ENCODE measurements around the gene RGS6. TPM values are rescaled to one million over a fixed set of nuclear protein-coding genes. Genes with fewer than 3 reads are reported as not detected.

The RGS6 gene
- total RNA-seq, 1 donor from 2014 or later, result 0.34 TPM

GRCh38 chr14:72443256-72443655, 511.0 kb downstream of the RGS6 start:
- H3K36me3 Mint-ChIP-seq (ENCODE audit: low read depth, unreplicated experiment), result no peaks in the 10 kb centered on the region
- Histone ChIP-seq H3K36me3 (ENCODE audit: insufficient read depth, low read length) (no peaks in the 10 kb centered on the region), H3K4me1 (ENCODE audit: insufficient read depth, low read length) (peaks cover 14% of the 10 kb centered on the region), H3K4me3 (ENCODE audit: insufficient read depth, low read depth, low read length) (no peak overlapping the region), H3K9me3 (ENCODE audit: insufficient read depth, low read depth, low read length) (no peaks in the 10 kb centered on the region), H3K79me2 (ENCODE audit: insufficient read depth, low read length) (no peaks in the 10 kb centered on the region), H3K4me2 (ENCODE audit: low read length) (peak overlapping the region; percentile 63), H3K27me3 (ENCODE audit: insufficient read depth, low read length) (peaks cover 13% of the 10 kb centered on the region), H3K9ac (ENCODE audit: low read length) (no peak overlapping the region), H3K27ac (ENCODE audit: low read depth, low read length) (no peak overlapping the region), H2AFZ (ENCODE audit: low read depth, low read length) (no peak overlapping the region), H4K20me1 (ENCODE audit: insufficient read depth, low read length) (no peaks in the 10 kb centered on the region)
- H3K27me3 Mint-ChIP-seq (ENCODE audit: low read depth, unreplicated experiment), result peaks cover 16% of the 10 kb centered on the region
- H3K27ac Mint-ChIP-seq (ENCODE audit: unreplicated experiment), result peak overlapping the region; percentile 21
- peaks cover 21% of the 10 kb centered on the region for H3K4me1 Mint-ChIP-seq (ENCODE audit: low read depth, unreplicated experiment)
- no peak for FAIRE-seq
- no peak overlapping the region for H3K4me3 Mint-ChIP-seq (ENCODE audit: unreplicated experiment)
- no peaks in the 10 kb centered on the region for H3K9me3 Mint-ChIP-seq (ENCODE audit: unreplicated experiment)
- DNase-seq (ENCODE audit: low read depth), result peak; percentile 27
- no peak for TF ChIP-seq EZH2 (IDR thresholded peaks at IDR 0.05; ENCODE audit: insufficient read depth, low read length)

GRCh38 chr14:72443991-72444441, 511.8 kb downstream of the RGS6 start:
- H4K20me1 ChIP-seq (ENCODE audit: insufficient read depth, low read length), result no peaks in the 10 kb centered on the region
- peaks cover 7% of the 10 kb centered on the region for H3K27me3 ChIP-seq (ENCODE audit: insufficient read depth, low read length)
- Mint-ChIP-seq H3K4me1 (ENCODE audit: low read depth, unreplicated experiment) (peaks cover 17% of the 10 kb centered on the region), H3K9me3 (ENCODE audit: unreplicated experiment) (no peaks in the 10 kb centered on the region), H3K27ac (ENCODE audit: unreplicated experiment) (no peak overlapping the region), H3K27me3 (ENCODE audit: low read depth, unreplicated experiment) (peaks cover 13% of the 10 kb centered on the region), H3K4me3 (ENCODE audit: unreplicated experiment) (no peak overlapping the region), H3K36me3 (ENCODE audit: low read depth, unreplicated experiment) (no peaks in the 10 kb centered on the region)
- no peaks in the 10 kb centered on the region for H3K79me2 ChIP-seq (ENCODE audit: insufficient read depth, low read length)
- no peak overlapping the region for H2AFZ ChIP-seq (ENCODE audit: low read depth, low read length)
- H3K9me3 ChIP-seq (ENCODE audit: insufficient read depth, low read depth, low read length), result no peaks in the 10 kb centered on the region
- FAIRE-seq (no peak), DNase-seq (ENCODE audit: low read depth) (no peak)
- H3K36me3 ChIP-seq (ENCODE audit: insufficient read depth, low read length), result no peaks in the 10 kb centered on the region
- H3K27ac ChIP-seq (ENCODE audit: low read depth, low read length), result no peak overlapping the region
- peaks cover 14% of the 10 kb centered on the region for H3K4me1 ChIP-seq (ENCODE audit: insufficient read depth, low read length)
- peak overlapping the region; percentile 63 for H3K4me2 ChIP-seq (ENCODE audit: low read length)
- TF ChIP-seq CTCF (IDR thresholded peaks at IDR 0.05; ENCODE audit: insufficient read depth, low read depth, low read length), result no peak
- no peak overlapping the region for H3K9ac ChIP-seq (ENCODE audit: low read length)
- no peak overlapping the region for H3K4me3 ChIP-seq (ENCODE audit: insufficient read depth, low read depth, low read length)

DNA sequence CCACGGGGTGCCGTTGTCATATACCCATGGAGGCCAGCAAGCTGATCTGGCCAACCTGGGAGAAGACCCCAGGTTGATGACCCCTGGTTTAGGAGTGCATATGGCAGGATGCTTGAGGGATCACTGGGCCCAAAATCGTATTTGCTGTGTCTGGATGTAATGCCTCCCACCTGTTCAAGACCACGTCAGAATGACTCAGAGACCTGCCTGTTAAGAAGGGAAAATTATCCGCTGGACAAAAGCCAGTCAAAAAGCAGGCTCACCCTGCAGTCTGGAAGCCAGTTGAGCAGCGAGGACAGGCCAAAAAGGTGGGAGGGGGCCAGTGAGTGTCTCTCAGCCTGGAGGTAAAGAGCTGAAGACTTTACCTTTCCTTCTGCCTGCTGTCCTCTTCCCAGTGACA, 512.5 kb downstream of the RGS6 start:
- Mint-ChIP-seq H3K27ac (ENCODE audit: unreplicated experiment) (no peak overlapping the region), H3K4me1 (ENCODE audit: low read depth, unreplicated experiment) (peaks cover 17% of the 10 kb centered on the region), H3K9me3 (ENCODE audit: unreplicated experiment) (no peaks in the 10 kb centered on the region), H3K27me3 (ENCODE audit: low read depth, unreplicated experiment) (peaks cover 13% of the 10 kb centered on the region), H3K36me3 (ENCODE audit: low read depth, unreplicated experiment) (no peaks in the 10 kb centered on the region), H3K4me3 (ENCODE audit: unreplicated experiment) (no peak overlapping the region)
- Histone ChIP-seq H3K79me2 (ENCODE audit: insufficient read depth, low read length) (no peaks in the 10 kb centered on the region), H3K27me3 (ENCODE audit: insufficient read depth, low read length) (peaks cover 2% of the 10 kb centered on the region), H3K9me3 (ENCODE audit: insufficient read depth, low read depth, low read length) (no peaks in the 10 kb centered on the region), H3K4me1 (ENCODE audit: insufficient read depth, low read length) (peaks cover 14% of the 10 kb centered on the region), H4K20me1 (ENCODE audit: insufficient read depth, low read length) (no peaks in the 10 kb centered on the region), H3K4me3 (ENCODE audit: insufficient read depth, low read depth, low read length) (no peak overlapping the region), H3K9ac (ENCODE audit: low read length) (no peak overlapping the region), H3K36me3 (ENCODE audit: insufficient read depth, low read length) (no peaks in the 10 kb centered on the region), H3K27ac (ENCODE audit: low read depth, low read length) (no peak overlapping the region), H3K4me2 (ENCODE audit: low read length) (peak overlapping the region; percentile 63), H2AFZ (ENCODE audit: low read depth, low read length) (no peak overlapping the region)
- FAIRE-seq (no peak), DNase-seq (ENCODE audit: low read depth) (peak; percentile 67)
- TF ChIP-seq CTCF (IDR thresholded peaks at IDR 0.05; ENCODE audit: insufficient read depth, low read depth, low read length) (no peak), EZH2 (IDR thresholded peaks at IDR 0.05; ENCODE audit: insufficient read depth, low read length) (no peak)

Measured in astrocyte (in vitro differentiated cells and primary cell).